Measurements from ENCODE around the gene RHCG. TPM values are rescaled to one million over a fixed set of nuclear protein-coding genes. Genes with fewer than 3 reads are reported as not detected.

The RHCG gene
- total RNA-seq, 1 donor from 2014 or later: not detected

DNA sequence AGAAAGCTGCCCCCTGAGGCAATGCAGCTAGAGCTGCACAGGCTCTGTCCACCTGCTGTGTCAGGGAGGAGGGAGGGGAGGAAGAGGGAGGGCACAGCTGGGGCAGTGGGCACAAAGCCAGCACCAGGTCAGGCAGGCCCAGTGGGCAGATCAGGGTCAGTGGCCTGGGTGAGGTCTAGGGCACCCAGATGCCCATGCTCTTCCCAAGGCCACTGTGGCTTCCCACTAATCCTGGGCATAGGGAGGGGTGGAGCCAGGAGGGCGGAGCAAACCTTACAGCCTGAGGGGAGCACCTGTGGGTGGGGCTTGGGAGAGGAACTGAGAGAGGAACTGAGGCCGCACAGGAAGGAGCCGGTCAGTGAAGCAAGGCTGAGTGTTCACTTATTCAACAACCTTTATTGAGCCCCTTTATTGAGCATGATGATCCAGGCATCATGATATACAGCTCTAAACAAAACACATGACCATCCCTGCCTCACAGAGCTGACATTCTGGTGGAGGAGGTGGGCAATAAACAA is 55.0 kb downstream of the RHCG start:
- Mint-ChIP-seq H3K4me3 (ENCODE audit: unreplicated experiment) (no peak overlapping the region), H3K4me1 (ENCODE audit: low read depth) (no peaks in the 10 kb centered on the region), H3K27ac (ENCODE audit: unreplicated experiment) (no peak overlapping the region), H3K9me3 (ENCODE audit: low read depth) (no peaks in the 10 kb centered on the region), H3K27me3 (ENCODE audit: low read depth) (peaks cover 56% of the 10 kb centered on the region), H3K36me3 (ENCODE audit: low read depth) (no peaks in the 10 kb centered on the region)
- DNase-seq (ENCODE audit: low spot score): no peak
- TF ChIP-seq, protein P1, sequence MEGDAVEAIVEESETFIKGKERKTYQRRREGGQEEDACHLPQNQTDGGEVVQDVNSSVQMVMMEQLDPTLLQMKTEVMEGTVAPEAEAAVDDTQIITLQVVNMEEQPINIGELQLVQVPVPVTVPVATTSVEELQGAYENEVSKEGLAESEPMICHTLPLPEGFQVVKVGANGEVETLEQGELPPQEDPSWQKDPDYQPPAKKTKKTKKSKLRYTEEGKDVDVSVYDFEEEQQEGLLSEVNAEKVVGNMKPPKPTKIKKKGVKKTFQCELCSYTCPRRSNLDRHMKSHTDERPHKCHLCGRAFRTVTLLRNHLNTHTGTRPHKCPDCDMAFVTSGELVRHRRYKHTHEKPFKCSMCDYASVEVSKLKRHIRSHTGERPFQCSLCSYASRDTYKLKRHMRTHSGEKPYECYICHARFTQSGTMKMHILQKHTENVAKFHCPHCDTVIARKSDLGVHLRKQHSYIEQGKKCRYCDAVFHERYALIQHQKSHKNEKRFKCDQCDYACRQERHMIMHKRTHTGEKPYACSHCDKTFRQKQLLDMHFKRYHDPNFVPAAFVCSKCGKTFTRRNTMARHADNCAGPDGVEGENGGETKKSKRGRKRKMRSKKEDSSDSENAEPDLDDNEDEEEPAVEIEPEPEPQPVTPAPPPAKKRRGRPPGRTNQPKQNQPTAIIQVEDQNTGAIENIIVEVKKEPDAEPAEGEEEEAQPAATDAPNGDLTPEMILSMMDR (IDR thresholded peaks at IDR 0.05): no peak

DNA sequence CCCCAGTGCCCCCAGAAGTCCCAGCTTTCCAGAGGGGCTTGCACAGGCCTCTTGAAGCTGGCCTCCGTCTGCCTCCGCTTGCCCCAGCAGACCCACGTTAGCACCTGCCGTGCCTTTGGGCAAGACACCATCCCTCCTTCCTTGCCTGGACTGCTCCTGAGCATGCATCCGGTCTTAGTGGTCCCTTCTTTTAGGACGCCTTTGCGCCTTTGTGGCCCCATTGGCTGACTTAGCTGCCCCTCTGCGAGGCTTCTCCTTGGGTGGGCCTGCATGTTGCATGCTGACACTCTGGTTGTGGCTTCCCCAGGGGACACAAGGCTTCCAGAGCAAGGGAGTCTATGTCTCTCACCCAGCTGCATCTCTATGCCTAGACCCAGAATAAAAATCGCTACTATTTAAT is 56.6 kb downstream of the RHCG start:
- DNase-seq (ENCODE audit: low spot score): peak; percentile 69
- Mint-ChIP-seq H3K36me3 (ENCODE audit: low read depth) (no peaks in the 10 kb centered on the region), H3K4me3 (ENCODE audit: unreplicated experiment) (no peak overlapping the region), H3K27me3 (ENCODE audit: low read depth) (peaks cover 53% of the 10 kb centered on the region), H3K27ac (ENCODE audit: unreplicated experiment) (no peak overlapping the region), H3K9me3 (ENCODE audit: low read depth) (no peaks in the 10 kb centered on the region), H3K4me1 (ENCODE audit: low read depth) (no peaks in the 10 kb centered on the region)
- TF ChIP-seq, protein P1 (IDR thresholded peaks at IDR 0.05): no peak

DNA sequence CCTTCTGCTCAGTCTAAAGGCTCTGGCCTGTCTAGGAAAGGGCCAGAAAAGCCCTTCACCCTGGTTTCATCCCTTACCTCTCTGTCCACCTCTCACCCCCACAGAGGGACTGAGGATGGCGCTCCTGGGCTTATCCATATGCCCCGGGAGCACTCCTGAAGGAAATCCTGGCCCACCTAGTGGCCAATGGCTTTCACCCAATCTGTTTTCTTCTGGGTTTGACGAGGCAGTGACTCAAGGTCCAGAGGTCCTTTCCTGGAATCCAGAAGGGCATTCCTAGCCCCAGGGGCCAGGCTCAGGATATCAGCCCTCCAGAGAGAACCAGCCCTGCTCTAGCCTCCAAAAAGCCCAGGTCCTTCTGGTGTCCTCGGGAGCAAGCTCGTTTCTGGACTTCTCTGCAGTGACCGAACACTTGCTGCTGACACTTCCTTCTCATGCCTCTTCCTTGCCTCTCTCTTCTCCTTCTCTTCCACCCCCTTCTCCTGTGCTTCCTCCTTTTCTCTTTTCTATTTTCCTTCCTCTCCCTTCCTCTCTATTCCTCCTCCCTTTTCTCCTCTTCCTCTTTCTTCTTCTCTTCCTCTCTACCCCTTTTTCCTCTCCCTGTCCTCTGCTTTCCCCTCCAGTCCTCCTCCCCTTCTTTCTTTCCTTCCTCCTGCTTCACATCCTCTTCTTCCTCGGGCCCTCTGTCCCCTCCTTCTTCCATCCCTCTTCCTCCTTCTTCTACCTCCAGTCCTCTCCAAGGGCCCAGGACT is 59.6 kb downstream of the RHCG start:
- H3K27me3 Mint-ChIP-seq (ENCODE audit: low read depth): peaks cover 62% of the 10 kb centered on the region
- H3K27ac Mint-ChIP-seq (ENCODE audit: unreplicated experiment): no peak overlapping the region
- DNase-seq (ENCODE audit: low spot score): no peak
- H3K9me3 Mint-ChIP-seq (ENCODE audit: low read depth): no peaks in the 10 kb centered on the region
- H3K36me3 Mint-ChIP-seq (ENCODE audit: low read depth): no peaks in the 10 kb centered on the region
- H3K4me1 Mint-ChIP-seq (ENCODE audit: low read depth): no peaks in the 10 kb centered on the region
- TF ChIP-seq, protein P1 (IDR thresholded peaks at IDR 0.05): no peak
- H3K4me3 Mint-ChIP-seq (ENCODE audit: unreplicated experiment): no peak overlapping the region

DNA sequence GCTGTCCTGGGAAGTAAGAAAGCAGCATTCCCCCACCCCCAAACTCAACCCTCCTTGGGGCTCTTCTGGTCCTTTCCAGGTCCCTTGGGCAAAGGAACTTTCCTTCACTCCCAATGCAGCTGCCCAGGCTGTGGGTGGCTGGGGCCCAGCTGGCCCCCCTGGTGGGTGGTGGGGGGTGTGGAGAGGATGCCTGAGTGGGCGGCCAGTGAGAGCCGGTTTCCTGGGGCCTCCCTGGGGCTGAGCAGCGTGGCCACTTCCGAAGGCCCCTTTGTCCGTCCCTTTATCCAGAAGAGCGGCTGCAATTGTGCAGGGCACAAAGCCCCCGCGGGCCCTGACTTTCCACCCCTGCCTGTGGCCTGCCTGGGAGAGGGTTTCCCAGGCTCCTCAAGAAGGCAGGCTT is 61.0 kb downstream of the RHCG start:
- Mint-ChIP-seq H3K4me1 (ENCODE audit: low read depth) (peaks cover 5% of the 10 kb centered on the region), H3K9me3 (ENCODE audit: low read depth) (no peaks in the 10 kb centered on the region), H3K27me3 (ENCODE audit: low read depth) (peaks cover 62% of the 10 kb centered on the region), H3K4me3 (ENCODE audit: unreplicated experiment) (no peak overlapping the region), H3K36me3 (ENCODE audit: low read depth) (no peaks in the 10 kb centered on the region), H3K27ac (ENCODE audit: unreplicated experiment) (no peak overlapping the region)
- DNase-seq (ENCODE audit: low spot score): no peak
- TF ChIP-seq, protein P1 (IDR thresholded peaks at IDR 0.05): no peak

DNA sequence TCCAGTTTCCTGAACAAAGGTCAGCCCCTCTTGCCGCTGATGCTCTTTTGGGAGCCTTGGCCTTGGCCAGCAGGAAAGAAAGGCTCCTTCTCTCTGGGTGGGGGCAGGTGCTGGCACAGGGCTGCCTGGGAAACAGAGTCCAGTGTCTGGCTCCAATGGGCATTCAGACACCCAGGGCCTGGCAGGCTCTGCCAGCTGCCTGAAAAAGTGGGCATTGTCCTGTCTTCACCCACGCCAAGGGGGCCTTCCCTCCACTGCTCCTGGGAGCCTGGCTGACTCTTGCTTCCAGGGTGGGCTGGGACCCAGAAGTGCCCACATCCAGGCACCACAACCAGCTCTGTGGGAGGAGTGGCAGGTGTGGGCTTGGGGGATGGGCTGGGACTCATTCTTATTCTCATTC is 62.7 kb downstream of the RHCG start:
- H3K27ac Mint-ChIP-seq (ENCODE audit: unreplicated experiment): no peak overlapping the region
- no peaks in the 10 kb centered on the region for H3K9me3 Mint-ChIP-seq (ENCODE audit: low read depth)
- TF ChIP-seq, protein P1 (IDR thresholded peaks at IDR 0.05): no peak
- no peaks in the 10 kb centered on the region for H3K36me3 Mint-ChIP-seq (ENCODE audit: low read depth)
- DNase-seq (ENCODE audit: low spot score): no peak
- peaks cover 7% of the 10 kb centered on the region for H3K4me1 Mint-ChIP-seq (ENCODE audit: low read depth)
- peaks cover 57% of the 10 kb centered on the region for H3K27me3 Mint-ChIP-seq (ENCODE audit: low read depth)
- H3K4me3 Mint-ChIP-seq (ENCODE audit: unreplicated experiment): no peak overlapping the region

Measured in chondrocyte (in vitro differentiated cells).